HG03457 (cell line): ENCODE measurements around the gene ST6GAL2.

Source experiments
- ATAC-seq: cut with Tn5 transposase; IDR thresholded peaks from one replicate; pipeline ENCODE4 v1.9.1; 2021; ENCODE audit warnings: moderate number of reproducible peaks; ENCODE audit not compliant: unreplicated experiment

ST6GAL2 gene

DNA sequence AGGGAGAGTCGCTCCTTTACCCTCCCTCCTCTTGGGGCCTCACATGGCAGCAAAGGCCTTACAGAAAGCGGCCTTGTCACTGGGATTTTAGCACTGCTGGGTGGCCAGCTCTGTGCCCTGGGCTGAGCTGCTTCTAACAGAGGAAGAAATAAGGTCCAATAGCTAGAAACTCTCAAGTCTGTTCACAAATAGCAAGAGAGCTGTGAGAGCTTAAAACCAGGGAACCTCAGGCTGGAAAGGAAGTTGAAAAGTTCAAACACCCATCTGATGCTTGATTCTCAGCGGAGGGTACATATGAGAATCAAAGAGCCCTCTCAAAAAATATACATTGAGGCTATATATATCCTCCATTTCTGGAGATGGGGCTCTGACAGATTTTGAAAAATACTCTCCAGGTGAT is 54.7 kb downstream of the ST6GAL2 start:
- no peak for ATAC-seq

DNA sequence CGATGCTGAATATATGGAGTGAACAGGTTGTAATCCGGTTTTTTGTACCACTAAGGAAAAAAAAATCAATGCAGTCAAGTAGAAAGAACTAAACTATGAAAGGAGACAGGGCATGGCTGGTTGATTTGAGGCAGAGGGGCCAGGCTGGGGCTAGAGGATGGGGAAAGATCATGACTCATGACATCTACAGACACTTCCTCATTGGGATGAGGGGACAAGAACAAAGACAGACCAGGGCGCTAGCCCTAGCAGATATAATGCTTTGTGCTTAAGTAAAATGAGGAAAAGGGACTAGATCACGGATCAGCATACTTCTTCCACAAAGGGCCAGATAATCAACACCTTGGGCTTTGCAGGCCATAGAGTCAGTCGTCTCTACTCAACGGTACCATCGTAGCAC is 55.8 kb downstream of the ST6GAL2 start:
- no peak for ATAC-seq

DNA sequence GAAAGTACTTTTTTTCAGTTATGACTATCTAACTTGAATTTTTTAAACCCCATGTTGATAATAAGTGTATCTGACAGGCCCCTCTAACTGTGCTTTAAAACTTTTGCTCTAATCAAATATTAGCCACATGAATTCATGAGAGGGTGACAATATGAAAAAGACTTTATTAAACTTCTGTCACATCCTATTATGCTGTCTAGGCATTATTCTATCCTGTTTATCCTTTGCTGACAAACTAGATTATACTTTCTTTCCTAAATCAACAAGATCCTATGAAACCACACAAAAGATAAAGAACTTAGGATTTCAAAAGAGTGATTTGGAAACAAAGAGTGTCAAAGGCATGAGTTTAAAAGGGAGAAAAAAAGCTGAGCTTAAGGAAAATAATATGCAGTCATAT is 57.8 kb downstream of the ST6GAL2 start:
- ATAC-seq, result no peak

DNA sequence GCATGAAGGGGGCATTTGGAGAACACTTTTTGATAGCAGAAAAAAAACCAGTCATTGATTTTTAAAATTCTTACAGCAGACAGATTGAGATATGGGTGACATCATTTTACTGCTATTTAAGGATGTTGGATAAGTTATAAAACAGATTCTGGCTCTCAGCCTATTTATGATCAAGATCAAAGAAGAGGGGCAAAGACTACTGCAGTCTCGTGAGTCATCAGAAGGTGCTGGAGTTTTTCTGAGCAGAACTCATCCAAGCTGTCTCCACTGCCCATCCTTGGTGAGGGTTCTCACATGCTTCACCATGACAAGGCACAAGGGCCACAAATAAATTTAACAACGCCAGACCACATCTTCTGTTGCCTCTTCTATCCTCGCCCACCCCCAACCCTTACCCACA is 58.8 kb downstream of the ST6GAL2 start:
- ATAC-seq, result no peak

DNA sequence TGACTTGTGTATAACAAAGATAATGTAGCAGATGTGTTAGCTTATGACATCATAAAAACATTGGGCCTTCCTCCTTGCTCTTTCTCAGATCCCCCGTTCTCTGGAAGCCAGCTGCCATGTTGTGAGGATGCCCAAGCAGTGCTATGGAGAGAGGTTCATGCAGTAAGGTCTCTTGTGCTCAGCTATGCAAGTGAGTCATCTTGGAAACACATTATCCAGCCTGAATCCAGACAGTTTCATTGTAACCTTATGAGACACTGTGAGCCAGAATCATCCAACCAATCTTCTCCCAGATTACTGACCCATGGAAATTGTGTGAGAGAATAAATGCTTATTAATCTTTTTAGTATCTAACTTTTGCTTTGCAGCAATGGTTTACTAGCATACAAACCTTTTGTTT is 60.8 kb downstream of the ST6GAL2 start:
- no peak for ATAC-seq

DNA sequence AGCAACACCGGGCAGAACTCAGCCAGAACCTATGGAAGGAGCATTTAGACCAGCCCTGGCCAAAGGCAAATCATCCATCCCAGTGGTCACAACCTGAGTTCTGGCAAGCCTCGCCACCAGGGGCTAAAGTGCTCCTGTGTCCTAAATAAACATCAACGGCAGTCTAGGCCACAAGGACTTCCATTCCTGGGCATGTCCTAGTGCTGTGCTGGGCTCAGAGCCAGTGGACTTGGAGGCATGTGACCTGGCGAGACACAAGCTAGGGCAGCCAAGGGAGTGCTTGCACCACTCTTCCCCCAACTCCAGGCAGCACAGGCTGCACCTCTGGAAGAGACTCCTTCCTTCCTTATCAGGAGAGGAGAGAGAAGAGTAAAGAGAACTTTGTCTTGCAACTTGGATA is 69.0 kb downstream of the ST6GAL2 start:
- no peak for ATAC-seq

DNA sequence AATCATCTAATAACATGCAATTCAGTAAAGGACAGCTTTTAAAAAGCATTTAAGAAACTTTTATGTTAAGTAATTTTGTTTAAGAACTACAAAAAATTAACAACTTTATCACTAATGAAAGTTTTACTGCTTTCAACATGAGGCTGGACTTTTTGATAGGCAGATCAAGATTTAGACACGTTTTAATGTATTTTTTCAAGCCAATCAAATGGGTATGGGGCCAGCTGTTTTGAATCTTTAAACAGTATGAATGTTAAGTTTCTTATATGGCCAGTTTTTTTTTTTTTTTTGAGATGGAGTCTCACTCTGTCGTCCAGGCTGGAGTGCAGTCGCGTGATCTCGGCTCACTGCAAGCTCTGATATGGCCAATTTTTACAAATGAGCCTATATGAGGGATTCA is 73.1 kb downstream of the ST6GAL2 start:
- no peak for ATAC-seq

DNA sequence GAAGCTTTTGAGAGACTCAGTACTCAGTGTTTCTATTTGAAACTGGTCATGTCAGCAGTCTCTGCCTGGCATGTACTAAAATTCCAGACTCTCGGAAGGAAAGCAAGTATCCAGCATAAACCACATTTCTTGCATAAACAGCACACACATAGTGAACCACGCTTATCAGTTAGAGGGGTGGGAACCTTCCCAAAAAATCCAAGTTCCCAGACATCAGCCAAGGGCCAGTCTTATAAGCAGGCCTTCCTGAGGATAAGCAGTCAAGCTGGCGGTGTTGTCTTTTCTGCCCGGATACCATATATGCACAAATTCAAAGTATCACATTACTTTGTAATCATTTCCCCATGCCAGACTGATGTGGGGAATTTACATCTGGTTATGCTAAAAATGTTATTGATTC is 73.6 kb downstream of the ST6GAL2 start:
- no peak for ATAC-seq

DNA sequence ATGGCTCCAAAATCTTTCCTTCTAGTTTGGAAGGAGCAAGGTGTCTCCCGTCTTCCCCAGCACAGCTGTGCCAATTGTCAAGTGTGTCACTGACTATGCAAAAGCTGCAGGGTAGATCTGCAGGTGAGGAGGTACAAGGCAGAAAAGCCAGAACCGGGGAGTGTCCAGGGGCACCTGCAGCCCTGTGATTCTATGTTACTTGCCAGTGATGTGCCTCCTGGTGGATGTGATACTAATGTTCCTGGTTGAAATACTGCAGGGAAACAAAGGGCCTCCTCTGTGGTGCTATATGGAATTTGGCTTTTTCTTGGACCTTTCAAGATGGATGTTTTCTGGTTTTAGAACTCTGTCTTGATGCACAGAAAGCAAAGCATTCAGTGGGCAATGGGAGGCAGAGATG is 80.3 kb downstream of the ST6GAL2 start:
- ATAC-seq, result no peak

DNA sequence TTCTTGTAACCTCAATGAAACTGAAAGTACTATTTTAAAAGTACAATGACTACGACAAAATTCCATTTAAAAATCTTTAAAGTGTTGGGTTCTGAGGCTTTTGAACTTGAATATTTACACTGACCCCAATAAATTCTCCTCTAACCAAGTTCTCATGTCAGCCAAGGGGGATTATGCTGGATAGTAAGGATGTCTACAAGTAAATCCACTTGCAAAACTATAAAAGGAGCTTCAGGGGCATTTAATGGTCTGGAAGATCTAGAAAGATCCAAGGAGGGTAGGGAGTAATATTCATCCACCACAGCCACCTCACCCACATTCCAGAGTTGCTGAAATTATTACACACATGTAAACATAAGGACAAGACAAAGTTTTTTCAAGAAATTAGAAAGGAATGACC is 81.8 kb downstream of the ST6GAL2 start:
- no peak for ATAC-seq

DNA sequence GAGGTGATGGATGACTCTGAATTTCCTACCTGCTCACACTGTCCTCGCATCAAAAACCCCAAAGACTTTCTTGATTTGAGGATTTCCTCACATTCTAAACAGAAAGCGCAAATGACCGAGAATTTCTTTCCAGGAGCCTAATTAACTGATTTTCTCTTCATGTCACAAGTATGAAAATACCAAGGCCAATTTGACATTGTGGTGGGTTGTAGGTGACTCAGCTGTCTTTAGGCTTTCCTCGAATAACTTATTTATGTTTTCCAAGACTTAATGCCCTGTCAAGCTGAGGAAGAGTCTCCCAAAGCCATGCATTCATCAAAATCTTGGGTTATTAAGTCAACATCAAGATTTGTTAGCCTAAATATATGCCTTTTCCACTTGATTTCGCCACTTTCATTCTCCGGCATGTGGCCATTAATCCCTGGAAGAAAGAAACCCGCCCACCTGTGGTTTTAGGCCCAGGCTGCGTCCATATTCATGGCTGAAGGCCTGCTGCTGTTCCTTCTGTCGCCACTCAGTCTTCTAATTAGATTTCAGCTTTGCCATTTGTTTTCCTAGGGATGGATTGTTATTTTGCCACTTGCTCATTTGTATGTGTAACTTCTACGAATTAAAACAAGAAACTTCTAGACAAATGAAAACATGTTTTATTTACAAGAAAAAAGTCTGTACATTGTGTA is 84.9 kb downstream of the ST6GAL2 start:
- ATAC-seq, result no peak

DNA sequence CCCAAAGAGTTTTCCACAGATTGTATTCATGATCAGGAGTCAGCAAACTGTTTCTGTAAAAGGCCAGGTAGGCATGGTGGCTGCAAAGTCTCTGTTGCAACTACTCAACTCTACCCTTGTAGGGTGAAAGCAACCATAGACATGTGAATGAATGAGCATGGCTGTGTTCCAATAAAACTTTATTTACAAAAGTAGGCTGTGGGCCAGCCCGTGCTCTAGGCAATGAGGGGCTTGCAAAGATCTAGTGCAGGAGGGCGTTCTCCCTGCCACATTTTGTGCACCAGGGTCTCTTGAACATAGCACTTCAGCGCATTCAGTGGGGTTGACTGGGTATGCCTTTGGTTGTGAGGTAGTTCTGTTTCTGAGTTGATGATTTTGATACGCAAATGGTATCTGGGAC is 85.8 kb downstream of the ST6GAL2 start:
- no peak for ATAC-seq

DNA sequence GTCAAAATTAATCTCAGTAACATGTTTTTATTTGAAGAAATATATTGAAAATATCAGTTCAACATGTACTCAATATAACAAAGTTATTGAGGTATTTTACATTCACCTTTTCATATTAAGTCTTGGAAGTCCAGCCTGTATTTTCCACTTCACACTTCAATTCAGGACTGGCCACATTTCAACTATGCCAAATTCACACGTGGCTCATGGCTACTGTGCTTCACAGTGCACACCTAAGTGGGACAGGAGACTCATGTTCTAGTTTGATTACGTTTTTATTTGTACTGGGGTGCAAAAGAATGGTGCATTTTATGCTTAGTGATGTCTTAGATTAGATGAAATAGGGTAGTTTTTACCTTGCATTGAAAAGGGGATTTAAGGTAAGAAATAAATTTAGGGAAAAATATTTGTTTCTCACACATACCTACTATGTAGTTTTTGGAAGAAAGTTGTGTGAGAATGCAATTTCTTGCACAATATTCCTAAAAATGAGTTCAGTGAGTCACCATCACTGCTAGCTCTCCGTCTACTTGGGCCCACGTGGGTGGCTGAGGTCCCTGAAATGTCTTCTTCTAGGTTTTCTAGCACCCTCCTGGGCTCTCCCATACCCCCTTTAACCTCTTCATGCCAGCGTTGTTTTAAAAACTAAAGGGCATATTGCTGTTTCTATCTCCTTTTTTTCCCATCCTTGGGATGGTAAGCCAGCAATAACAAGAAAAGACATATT is 87.0 kb downstream of the ST6GAL2 start:
- ATAC-seq, result no peak

DNA sequence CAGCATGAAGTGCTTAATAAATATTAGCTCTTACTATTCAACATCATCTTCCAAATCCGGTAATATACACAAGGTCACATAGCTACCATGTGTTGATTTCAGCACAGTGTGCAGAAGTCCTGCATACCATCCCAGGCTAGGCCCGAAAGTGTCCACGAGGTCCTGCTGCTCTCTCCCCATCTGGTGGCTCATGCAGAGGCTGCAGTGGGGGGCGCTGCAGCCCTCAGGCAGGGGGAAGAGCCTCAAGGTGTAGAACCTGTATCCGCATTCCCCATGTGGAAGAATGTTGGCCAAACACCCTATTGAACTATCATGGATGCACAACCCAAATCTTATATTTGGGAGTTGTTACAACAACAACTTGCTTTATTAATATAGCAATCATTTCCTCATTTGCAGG is 88.5 kb downstream of the ST6GAL2 start:
- no peak for ATAC-seq

DNA sequence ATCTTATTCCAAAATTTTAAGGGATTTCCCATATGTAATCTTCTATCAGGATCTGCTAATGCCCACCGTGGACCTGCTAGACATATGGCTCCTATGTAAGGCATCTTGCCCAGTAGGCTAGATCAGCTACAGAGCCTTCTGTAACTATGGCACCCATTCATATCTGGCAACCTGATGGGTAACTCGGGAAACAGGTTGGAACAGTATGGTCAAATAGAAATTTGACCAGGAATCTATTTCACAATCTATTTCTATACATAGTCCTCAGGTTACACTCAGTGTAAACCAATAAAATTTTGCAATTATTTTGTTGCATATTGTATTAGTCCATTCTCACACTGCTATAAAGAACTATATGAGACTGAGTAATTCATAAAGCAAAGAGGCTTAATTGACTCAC is 93.3 kb downstream of the ST6GAL2 start:
- no peak for ATAC-seq

DNA sequence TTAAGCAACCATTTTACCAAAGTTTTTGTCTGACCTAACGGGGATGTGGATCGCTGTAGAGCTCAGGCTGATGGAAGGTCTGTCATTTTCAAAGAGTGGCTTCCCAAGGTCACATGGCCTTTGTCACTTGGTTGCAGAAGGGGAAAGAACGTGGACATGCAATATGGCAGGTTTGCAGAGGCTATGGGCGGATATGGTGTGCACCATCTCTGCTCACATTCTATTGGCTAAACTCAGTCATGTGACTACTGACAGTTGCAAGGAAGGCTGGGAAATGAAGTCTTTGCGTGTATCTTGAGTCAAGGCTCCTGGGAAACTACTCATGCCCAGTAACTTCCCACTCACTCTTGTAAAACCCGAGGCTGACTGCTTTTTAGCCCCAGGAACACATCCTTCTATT is 96.8 kb downstream of the ST6GAL2 start:
- ATAC-seq, result no peak

DNA sequence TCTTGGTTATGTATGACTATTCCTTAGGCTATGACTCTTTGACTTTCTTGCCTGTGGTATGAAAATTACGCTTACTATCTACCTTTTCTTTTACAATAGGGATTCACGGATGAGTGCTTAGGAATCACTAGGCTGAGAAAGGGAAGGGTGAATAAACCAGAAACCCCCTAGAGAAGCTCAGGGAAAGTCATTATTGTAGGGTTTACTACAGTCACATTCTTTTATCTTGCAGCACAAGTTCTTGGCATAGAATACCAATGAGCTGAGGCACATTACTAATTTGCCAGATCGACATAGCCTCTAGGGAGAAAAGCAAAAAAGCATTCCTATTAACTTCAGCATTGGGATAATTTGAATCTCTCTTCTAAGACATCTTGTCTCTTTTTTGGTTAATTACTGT is 103.3 kb downstream of the ST6GAL2 start:
- no peak for ATAC-seq

DNA sequence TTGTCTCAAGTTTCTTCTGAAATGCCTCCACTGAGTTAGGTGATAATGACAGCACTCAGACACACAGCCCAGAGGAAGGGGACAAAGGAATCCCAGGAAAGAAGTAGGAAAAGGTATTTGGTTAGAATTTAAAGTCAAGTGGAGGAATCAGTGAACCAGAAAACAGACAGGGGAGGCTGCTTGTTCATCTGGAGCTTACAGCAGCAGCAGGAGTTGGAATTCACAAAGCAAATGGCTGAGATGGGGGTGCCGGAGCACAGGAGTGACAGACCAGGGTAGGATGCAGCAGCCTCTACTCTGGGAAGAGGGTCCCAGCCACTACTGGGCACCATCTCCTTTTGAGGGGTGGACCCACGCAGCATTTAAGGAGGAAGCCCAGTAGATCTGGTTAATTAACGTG is 104.8 kb downstream of the ST6GAL2 start:
- no peak for ATAC-seq

DNA sequence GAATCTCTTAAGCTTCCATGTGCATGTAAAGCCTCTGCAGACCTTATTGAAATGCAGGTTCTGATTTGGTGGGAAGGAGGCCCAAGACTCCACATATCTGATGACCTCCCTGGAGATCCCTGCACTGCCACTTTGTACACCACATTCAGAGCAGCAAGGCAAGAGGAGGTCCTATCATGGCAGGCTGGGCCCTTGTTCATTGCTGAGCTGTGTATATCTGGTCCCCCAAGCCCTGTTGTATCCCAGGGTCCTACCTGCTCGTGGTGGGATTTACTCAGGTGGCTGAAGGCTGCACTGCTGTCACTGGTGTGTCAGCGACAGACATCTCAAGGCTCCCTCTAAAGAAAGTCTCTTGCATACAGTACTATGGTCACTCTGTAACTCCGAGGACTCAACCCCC is 114.2 kb downstream of the ST6GAL2 start:
- ATAC-seq, result no peak

DNA sequence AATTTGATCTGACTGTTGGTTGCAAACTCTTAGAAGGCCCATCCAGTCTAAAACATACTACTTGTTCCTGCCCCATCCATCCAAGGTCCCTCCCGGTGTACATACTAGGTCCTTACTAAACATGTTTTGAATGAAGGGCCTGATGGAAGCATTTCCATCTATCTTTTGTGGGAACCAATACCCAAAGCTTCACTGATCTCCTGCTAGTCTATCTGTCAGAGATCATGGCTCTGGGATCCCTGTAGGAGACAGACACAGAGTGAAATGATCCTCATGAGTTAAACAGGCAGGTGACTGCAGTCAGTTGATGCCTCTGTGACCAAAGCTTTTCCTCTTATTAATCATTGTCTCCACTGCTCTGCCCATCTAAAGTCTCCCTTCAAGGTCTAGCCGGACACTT is 115.0 kb downstream of the ST6GAL2 start:
- ATAC-seq, result no peak

DNA sequence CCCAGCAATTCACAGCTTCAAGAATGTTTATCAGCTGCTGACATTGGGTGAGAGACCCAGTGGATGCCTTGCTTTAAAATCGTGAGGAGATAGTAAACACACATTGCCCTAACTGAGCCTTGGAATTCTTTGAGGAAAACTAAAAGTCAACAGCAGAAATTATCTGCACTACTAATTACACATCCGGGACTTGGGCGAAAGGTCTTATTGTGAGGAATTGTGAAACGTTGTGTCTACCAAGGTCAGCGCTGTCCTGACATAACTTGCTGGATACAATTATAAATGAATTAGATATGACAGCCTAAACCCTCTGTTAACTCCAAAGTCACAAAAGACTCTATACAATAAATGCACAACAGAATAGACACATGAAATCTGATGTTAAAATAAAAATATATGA is 121.4 kb downstream of the ST6GAL2 start:
- ATAC-seq, result no peak

DNA sequence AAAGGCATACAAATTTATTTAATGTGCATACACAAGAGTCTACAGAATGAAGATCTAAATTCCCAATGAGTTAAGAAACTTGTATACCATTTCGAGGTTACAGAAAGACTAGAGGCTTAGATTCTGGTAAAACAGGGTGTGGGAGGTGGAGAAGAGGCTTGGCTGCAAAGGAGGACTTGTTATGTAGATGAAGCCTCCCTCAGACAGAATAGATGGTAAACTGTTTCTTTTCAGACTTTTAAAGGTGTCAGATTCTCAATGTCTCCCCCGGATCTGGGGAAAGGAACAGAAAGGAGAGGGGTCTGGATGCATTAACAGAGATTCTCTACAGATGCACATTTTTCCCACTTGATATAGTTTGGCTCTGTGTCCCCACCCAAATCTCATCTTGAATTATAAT is 126.0 kb downstream of the ST6GAL2 start:
- no peak for ATAC-seq
